ENCODE measurements around the gene FAM168B.

FAM168B gene

GRCh38 chr2:131049150-131049718 is 44.0 kb downstream of the FAM168B start:
- no peak for ATAC-seq

More at GRCh38 chr2:131049150-131049718, 44.0 kb downstream of the FAM168B start:
- no peak for TF ChIP-seq OSR1 (CRISPR knock-in tag; IDR thresholded peaks at IDR 0.05)
- TF ChIP-seq SNAI2 (CRISPR knock-in tag; IDR thresholded peaks at IDR 0.05): no peak
- TF ChIP-seq ZFP3 (CRISPR knock-in tag; IDR thresholded peaks at IDR 0.05): no peak
- no peak for TF ChIP-seq TSHZ2 (CRISPR knock-in tag; IDR thresholded peaks at IDR 0.05)
- TF ChIP-seq ARNTL (CRISPR knock-in tag; IDR thresholded peaks at IDR 0.05; ENCODE audit: borderline replicate concordance, low read depth): no peak
- no peak for TF ChIP-seq ZNF565 (CRISPR knock-in tag; conservative IDR thresholded peaks at IDR 0.05; ENCODE audit: low read depth)
- no peak for TF ChIP-seq ZNF70 (CRISPR knock-in tag; IDR thresholded peaks at IDR 0.05)
- no peak for TF ChIP-seq BACH2 (CRISPR knock-in tag; IDR thresholded peaks at IDR 0.05; ENCODE audit: borderline replicate concordance)
- no peak for TF ChIP-seq PPARA (CRISPR knock-in tag; IDR thresholded peaks at IDR 0.05; ENCODE audit: borderline replicate concordance)
- no peak for TF ChIP-seq ESRRG (CRISPR knock-in tag; IDR thresholded peaks at IDR 0.05)
- no peak for TF ChIP-seq CREB5 (CRISPR knock-in tag; IDR thresholded peaks at IDR 0.05; ENCODE audit: low read depth)
- TF ChIP-seq ZNF8 (CRISPR knock-in tag; IDR thresholded peaks at IDR 0.05): no peak
- no peak for TF ChIP-seq ISL1 (CRISPR knock-in tag; IDR thresholded peaks at IDR 0.05)
- no peak for TF ChIP-seq TOX (CRISPR knock-in tag; IDR thresholded peaks at IDR 0.05; ENCODE audit: borderline replicate concordance)
- TF ChIP-seq POU6F1 (CRISPR knock-in tag; IDR thresholded peaks at IDR 0.05; ENCODE audit: borderline replicate concordance, low read depth): no peak
- no peak for TF ChIP-seq RARB (CRISPR knock-in tag; IDR thresholded peaks at IDR 0.05)
- TF ChIP-seq CSRNP3 (CRISPR knock-in tag; IDR thresholded peaks at IDR 0.05): no peak
- no peak for TF ChIP-seq ZC3H10 (CRISPR knock-in tag; IDR thresholded peaks at IDR 0.05)
- TF ChIP-seq PATZ1 (CRISPR knock-in tag; IDR thresholded peaks at IDR 0.05; ENCODE audit: borderline replicate concordance): no peak
- no peak for TF ChIP-seq ZFP30 (CRISPR knock-in tag; IDR thresholded peaks at IDR 0.05)
